G401 (cell line): ENCODE results near the gene SREBF1. TPM values are rescaled to one million over a fixed set of nuclear protein-coding genes. Genes with fewer than 3 reads are reported as not detected.
"Not testable (repeated sequence)": the region's sequence is repeated elsewhere in the genome, so short reads cannot be mapped to it uniquely, and the experiment has no call there.

Experiments used
- DNase-seq: peaks from one replicate; pipeline ENCODE4 v3.0.0-alpha.2; 2015; ENCODE audit warnings: low spot score
- in situ Hi-C: cut with HindIII; loops from 2 replicates; pipeline ENCODE4 v1.10.0; 2016; ENCODE audit warnings: low sequenced_read_pairs, mixed read lengths
- total RNA-seq: library from RNA; depleted of rRNA; stranded (reverse); fragments of >200 nt; shearing (Covaris generic); gene quantifications from 2 replicates; pipeline ENCODE4 v1.2.3, GENCODE V29; 2014

SREBF1 gene
- total RNA-seq, 1 experiment from 2014 or later, result 116 TPM

DNA sequence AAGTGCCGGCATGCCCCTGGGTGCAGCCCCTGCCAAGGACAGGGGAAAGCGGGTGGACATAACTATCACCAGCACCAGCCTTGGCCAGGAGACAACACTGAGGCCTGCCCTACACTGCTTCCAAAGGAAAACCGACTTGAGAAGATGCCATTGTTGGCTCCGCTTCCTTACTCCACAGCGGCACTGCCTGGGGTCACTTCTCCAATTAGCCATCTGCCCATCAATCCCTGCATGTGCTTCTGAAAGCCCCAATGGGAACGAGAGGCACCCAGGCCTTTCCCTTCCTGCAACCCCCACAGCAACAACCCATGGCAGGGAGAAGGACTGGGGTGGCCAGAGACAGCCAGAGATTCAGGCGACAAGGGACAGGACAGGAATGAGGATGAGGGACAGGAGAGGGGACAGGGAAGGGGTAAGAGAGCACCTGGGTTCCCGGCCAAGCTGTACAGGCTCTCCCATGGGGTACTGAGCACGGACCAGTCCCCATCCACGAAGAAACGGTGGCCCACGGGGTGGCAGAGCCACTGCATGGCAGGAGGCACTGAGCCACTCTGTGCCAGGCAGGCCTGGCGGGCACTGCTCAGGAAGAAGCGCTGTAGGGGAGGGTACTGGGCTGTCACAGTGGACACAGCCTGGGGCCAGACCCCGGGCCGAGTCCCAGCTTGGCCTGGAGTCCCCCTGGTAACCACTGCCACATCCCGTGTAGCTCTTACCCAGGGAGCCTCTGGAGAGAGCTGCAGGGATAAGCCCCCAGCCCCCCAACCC, 21.2 kb downstream of the SREBF1 start:
- peak; percentile 84 for DNase-seq
- in situ Hi-C loops, result no loop called here

DNA sequence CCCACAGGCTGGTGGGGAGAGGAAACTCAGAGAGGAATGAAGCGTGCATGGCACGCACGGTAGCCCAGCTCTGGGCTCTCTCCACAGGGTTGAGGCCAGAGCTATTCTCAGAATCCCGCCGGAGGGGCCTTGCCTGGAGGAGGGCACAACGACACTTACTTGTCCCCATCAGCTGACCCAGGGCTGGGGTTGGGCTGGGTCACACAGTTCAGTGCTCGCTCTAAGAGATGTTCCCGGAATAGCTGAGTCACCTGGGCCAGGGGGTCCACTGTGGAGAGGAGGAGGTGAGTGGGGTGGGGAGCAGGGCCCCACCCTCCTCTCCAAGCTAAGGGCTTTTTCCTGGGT, 21.8 kb downstream of the SREBF1 start:
- in situ Hi-C loops, result no loop called here
- no peak for DNase-seq

DNA sequence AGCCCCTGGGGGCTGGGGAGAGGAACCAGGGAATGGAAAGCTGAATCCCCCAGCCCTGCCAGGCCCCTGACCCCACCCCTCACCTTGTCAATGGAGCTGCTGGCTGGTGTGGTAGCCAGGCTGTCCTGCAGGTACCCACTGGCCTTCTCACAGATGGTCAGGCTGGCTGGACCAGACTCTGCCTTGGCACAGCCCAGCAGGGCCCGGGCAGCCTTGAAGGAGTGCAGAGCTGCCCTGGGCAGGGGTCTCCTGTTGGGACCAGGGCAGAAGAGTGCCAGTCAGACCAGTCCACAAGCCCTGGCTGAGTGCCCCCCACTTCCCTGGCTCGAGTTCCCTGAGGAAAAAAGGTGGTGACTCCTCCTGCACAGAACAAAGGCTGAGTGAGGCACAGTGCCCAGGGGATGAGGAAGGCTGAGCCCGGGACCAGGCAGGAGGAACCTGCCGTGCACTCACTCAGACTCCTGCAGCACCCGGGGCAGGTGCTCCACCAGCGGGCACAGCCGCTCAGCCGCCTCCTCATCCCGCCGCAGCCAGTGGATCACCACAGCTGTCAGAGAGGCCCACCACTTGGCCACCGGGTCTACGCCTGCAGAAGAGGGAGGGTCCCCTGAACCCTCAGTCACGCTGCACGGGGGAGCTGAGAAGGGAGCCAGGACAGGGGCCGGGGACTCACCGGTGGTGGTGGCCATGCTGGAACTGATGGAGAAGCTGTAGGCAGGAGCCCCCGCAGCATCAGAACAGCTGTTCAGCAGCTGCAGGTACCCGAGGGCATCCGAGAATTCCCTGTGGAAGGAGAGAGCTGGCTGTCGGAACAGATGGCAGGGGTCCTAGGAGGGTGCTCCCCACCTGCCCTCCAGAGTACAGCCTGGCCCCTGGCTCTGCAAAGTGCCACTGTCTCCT, 22.4 kb downstream of the SREBF1 start:
- in situ Hi-C loops, result no loop called here
- peak; percentile 76 for DNase-seq

DNA sequence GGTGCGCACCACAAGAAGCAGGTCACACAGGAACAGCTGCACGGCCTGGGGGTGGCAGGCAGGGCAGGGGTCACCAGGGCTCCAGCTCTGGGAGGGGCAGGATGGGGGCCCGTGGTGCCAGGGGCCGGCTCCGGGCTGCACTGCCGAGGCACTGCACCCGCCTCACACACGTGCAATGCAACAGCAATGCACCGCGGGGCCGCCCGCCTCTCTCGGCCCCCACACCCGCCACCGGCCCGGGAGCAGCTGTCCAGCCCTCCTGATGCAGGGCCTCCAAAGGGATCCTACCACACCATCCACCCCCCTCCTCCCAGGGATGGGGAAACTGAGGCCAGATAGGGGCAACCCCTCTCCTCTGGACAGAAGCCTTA, 23.1 kb downstream of the SREBF1 start:
- no peak for DNase-seq
- in situ Hi-C loops, result no loop called here

DNA sequence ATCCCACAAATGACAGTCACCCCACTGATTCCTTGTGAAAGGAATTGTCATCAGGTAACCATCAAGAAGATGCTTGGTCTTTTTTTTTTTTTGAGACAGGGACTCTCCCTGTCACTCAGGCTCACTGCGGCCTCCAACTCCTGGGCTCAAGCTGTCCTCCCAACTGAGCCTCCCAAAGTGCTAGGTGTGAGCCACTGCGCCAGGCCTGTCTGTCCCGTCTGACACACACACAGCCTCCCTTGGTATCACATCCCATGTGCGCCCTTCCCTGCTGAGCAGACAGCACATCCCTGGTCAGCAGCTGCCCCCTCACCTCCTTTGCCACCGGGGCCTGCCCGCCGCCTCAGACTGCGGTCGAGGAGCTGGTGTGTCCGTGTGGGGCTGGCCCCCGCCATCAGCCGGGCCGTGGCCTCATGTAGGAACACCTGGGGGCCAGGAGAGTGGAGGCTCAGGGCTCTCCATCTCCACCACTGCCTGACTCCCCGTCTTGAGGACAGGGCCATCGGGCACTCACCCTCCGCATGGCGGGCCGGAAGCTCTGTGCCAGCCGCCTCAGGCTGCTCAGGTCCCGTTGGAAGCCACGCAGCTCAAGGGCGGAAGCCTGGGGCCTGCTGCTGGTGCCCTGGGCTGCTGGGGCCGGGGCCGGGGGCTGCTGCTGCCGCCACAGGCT, 23.6 kb downstream of the SREBF1 start:
- in situ Hi-C loops, result no loop called here
- no peak for DNase-seq

- peak; percentile 74 for DNase-seq
- in situ Hi-C loops, result no loop called here
Observed at GRCh38 chr17:17812211-17813054, 24.4 kb downstream of the SREBF1 start.

GRCh38 chr17:17811381-17812210, 25.2 kb downstream of the SREBF1 start:
- DNase-seq, result peak; percentile 40
- in situ Hi-C loops, result no loop called here

GRCh38 chr17:17810895-17811248, 25.9 kb downstream of the SREBF1 start:
- in situ Hi-C loops, result no loop called here
- DNase-seq, result no peak

DNA sequence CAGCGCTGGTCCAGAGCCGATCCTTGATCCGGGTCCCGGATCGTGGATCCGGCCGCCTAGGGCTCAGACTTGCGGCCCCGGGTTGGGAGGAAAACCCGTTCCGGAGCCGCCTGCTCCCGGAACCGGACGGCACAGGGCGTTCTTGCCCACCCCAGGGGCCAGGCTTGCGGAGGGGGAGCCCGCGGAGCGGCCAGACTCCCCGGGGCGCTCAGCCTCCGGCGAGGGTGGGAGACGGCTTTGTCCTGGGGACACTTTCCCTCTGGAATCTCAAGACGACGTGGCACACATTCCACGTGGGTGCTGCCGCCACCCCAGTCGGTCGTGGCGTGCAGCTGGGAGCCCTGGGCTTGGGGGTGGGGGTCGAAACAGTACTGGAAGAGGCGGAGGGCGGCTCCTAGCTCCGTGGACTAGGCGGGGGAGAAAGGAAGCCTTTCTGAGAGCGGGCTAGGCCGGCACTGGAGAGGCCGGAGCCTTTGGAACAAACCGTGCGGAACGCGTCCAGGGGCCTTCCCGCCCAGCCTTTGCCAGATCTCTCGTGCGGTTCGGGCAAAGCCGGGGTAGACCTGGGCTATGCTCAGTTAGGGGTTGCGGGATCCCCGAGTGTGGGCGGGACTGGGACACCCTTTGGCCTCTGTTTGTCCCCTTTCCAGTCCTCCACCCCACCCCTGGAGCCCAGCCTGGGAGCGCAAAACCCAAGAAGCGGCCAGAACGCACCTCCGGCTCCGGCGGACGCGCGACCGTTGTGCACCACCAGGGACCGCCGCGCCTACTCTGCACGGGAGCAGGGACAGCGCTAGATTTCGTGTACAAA, 26.5 kb downstream of the SREBF1 start:
- no peak for DNase-seq
- in situ Hi-C loops, result no loop called here

DNA sequence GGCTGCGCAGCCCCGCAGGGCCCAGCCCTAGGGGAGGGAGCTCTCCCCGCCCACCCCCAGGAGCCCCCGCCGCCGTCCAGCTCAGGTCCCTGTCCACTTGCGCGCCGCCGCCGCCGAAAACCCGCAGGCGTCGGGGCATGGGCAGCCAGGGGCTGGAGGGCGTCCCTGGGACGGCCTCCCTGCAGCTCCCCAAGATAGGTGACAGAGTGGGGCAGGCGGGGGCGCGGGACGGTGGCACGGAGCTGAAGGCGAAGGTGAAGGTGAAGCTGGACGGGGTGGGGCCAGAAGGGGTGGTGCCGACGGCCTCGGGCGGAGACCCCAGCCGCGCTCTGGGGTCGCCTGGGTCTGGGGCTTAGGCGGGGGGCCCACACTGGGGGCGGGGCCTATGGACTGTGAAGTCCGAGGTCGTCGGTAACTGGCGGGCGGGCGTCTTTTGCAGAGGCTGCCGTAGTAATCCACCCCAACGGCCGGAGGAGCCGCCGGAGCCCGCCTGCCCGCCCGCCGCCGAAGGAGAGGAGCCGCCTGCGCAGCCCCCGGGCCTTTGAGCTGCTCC, 27.2 kb downstream of the SREBF1 start:
- in situ Hi-C loops, result no loop called here
- no peak for DNase-seq

GRCh38 chr17:17808706-17809432, 27.9 kb downstream of the SREBF1 start:
- in situ Hi-C loops, result no loop called here
- DNase-seq, result no peak

GRCh38 chr17:17808200-17808599, 28.6 kb downstream of the SREBF1 start:
- in situ Hi-C loops, DNase-seq: not testable (repeated sequence)

DNA sequence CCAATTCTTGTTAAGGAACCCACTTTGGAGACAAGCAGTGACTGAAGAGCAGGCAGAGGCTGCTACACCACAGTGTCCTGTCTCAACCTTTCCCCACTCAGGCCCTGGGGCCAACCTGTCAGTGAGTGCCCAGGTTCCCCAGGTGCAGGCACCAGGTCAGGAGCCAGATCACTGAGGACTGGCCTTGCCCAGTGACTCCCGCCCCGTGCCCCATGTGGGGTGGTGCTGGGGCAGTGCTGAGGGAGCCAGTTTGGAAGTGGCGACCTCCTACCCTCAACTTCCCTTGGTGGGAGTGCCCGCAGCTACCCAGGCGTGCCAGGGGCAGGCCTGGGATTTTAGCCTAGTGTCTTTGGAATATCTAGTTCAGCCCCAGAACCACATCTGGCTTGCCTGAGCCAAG, 29.3 kb downstream of the SREBF1 start:
- in situ Hi-C loops, result no loop called here
- no peak for DNase-seq

GRCh38 chr17:17806611-17807274, 30.0 kb downstream of the SREBF1 start:
- in situ Hi-C loops, result no loop called here
- DNase-seq, result no peak

DNA sequence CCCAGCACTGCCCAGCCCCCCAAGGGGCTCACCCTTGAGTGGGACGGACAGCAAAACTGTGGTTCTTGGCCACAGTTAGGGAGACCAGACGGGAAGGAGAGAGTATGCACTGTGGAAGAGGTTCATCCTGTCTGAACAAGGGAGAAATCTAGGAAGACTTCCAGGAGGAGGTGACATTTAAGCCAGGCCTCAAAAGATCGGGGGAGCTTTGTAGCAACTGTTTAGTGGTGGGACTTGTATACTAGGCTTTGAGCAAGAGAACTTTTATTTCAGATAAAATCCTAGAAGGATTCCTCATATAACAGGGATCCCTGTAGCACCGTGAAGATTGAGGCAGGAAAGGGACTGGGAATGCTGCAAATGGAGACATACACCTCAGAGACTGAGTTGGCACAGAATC, 30.8 kb downstream of the SREBF1 start:
- in situ Hi-C loops, result no loop called here
- no peak for DNase-seq

GRCh38 chr17:17805575-17805974, 31.2 kb downstream of the SREBF1 start:
- in situ Hi-C loops, result no loop called here
- DNase-seq, result no peak
